GM10248 (cell line): Measurements from ENCODE around the gene REPIN1.

Experiments
- CTCF ChIA-PET: fragments of 300-600 bp; sonication (Branson Sonifier 250); formaldehyde crosslinking; extraction: SDS; loops from one replicate; lab custom pipeline; 2021; ENCODE audit warnings: antibody characterized with exemption; lab: Yijun Ruan, JAX
- POLR2A ChIA-PET: fragments of 350-650 bp; sonication (Branson Sonifier 250); formaldehyde crosslinking; extraction: SDS; loops from one replicate; lab custom pipeline; 2020; ENCODE audit warnings: antibody characterized with exemption; lab: Yijun Ruan, JAX
- DNase-seq: peaks from one replicate; pipeline ENCODE4 v3.0.0; 2012; ENCODE audit errors: extremely low spot score
- CTCF ChIP-seq: IDR thresholded peaks from 2 replicates; pipeline ENCODE4 v1.5.1; 2012; ENCODE audit warnings: mild to moderate bottlenecking, low read depth; ENCODE audit errors: extremely low read depth, missing control alignments, control extremely low read depth

Gene REPIN1

GRCh38 chr7:150345012-150345411, 23.6 kb upstream of the REPIN1 start:
- ChIA-PET CTCF (interaction anchor here (1.2 to 6.1 kb wide), 2 partner anchors 11 to 59 kb away, joined by 3 to 48 read pairs; no protein-coding TSS in a partner anchor), POLR2A (no interaction called here)
- no peak for DNase-seq
- TF ChIP-seq CTCF: no peak

DNA sequence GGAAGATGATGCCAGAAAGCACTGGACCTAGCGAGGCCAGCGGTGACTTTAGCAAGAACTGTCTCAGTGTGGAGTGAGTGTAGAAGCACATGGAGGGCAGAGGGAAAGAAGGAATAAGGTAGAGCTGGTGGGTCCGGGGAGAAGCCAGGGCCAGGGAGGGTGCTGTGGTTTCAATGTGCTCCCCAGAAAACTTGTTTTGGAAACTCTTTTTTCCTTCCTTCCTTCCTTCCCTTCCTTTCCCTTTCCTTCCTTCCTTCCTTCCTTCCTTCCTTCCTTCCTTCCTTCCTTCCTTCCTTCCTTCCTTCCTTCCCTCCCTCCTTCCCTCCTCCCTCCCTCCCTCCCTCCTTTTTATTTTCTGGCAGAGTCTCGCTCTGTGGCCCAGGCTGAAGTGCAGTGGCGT, 21.7 kb upstream of the REPIN1 start:
- ChIA-PET POLR2A (no interaction called here), CTCF (interaction anchor here (0.9 to 6.1 kb wide), 3 partner anchors 9 to 17 kb away, joined by 3 to 48 read pairs (median 4); no protein-coding TSS in a partner anchor)
- DNase-seq: no peak
- no peak for TF ChIP-seq CTCF

DNA sequence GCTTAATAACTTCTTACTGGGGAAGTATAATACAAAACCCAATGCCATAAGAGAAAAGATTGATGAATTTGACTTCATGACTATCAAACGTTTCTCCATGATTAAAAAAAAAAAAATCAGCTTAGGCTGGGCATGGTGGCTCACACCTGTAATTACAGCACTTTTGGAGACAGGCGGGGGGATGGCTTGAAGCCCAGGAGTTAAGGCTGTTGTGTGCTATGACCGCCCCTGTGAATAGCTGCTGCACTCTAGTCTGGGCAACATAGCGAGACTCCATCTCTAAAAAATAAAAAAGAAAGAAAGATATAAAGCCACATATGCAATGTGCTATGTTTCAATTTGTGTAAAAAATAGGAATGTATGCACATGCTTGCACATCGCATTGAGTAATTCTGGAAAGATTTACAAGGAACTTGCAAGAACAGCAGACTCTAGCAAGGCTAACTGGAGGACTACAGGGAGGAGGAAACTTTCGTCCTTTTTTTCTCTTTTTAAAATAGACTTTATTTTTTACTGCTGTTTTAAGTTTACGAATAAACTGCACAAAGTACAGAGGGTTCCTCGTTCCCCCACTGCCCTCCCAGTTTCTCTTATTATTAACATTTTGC, 16.9 kb upstream of the REPIN1 start:
- no peak for TF ChIP-seq CTCF
- ChIA-PET POLR2A (no interaction called here), CTCF (interaction anchor here (1.1 kb wide), 1 partner anchor 26 kb away, joined by 3 read pairs; no protein-coding TSS in a partner anchor)
- DNase-seq: no peak

DNA sequence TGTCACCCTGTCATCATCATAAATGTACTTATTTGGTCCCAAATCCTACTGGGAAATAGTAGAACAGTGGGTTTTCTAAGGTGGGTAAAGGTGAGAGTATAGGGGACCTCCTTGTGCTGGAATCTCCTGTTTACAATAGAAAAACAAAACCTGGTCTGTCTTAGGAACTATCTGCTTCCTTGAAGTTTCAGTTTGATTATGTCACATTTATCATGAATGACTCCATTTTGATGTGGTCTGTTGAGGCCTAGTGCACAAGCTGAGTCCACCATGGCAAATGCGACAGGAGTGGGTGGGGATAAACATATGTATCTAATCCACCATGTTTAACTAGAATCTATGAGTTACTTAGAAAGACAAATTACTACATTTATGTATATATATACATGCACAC, 13.0 kb upstream of the REPIN1 start:
- ChIA-PET POLR2A (interaction anchor here (0.6 to 1.2 kb wide), 3 partner anchors 13 to 298 kb away, joined by 3 to 5 read pairs (median 4); partner anchors contain the start of gene REPIN1), CTCF (interaction anchor here (1.1 to 5.6 kb wide), 22 partner anchors 10 to 653 kb away, joined by 3 to 66 read pairs (median 5); partner anchors contain the start of gene REPIN1)
- DNase-seq: no peak
- no peak for TF ChIP-seq CTCF

GRCh38 chr7:150356265-150356897, 12.2 kb upstream of the REPIN1 start:
- DNase-seq: peak; percentile 60
- CTCF ChIA-PET: interaction anchor here (1.1 to 5.6 kb wide), 19 partner anchors 11 to 652 kb away, joined by 3 to 66 read pairs (median 5); partner anchors contain the start of gene REPIN1
- TF ChIP-seq CTCF: peak; percentile 47
- POLR2A ChIA-PET: no interaction called here

DNA sequence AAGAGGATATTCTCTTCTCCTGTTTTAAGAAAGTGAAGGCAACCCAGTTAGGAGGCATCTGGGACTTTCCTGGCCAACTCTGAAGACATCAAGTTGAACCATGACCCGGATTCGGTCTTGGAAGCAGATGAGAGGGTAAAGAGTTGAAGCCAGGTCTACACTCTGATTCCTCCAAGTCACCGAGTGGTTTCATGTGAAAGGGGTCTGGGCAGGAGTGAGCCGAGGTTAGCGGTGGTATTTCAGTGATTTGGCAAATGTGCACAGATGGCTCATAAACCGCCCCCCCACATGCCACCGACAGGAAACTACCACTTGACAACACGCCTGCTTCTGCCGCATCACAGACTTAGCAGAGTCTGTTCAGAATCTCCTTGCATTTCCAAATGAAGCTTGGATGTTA, 11.4 kb upstream of the REPIN1 start:
- no peak for TF ChIP-seq CTCF
- DNase-seq: no peak
- POLR2A ChIA-PET: no interaction called here
- CTCF ChIA-PET: interaction anchor here (1.3 to 5.6 kb wide), 11 partner anchors 8 to 64 kb away, joined by 3 to 66 read pairs (median 7); partner anchors contain the start of gene REPIN1
